Limb (tissue), 2 donors: ENCODE data around the gene VPREB1.
A peak's percentile ranks its signal among the peaks of the same experiment; 100 is the strongest.
"Not testable (repeated sequence)": the region's sequence is repeated elsewhere in the genome, so short reads cannot be mapped to it uniquely, and the experiment has no call there.

Source experiments
- DNase-seq, 2 donors: peaks; one replicate each; pipeline ENCODE4 v3.0.0-alpha.2; 2016; ENCODE audit errors: extremely low spot score in 2 of 2

Gene VPREB1

GRCh38 chr22:22244316-22245250 lies at the start of gene VPREB1:
TSS of gene VPREB1 (plus strand) at chr22:22244786. CDS start at chr22:22244814, 28 bp downstream.
- DNase-seq = no peak

- DNase-seq = no peak
Measured at GRCh38 chr22:22194931-22195264, 49.7 kb upstream of the VPREB1 start.

- peak in 1 of 2 donors; percentile 58 for DNase-seq
Measured at GRCh38 chr22:22195265-22196017, 49.1 kb upstream of the VPREB1 start.

GRCh38 chr22:22196018-22196533 lies 48.5 kb upstream of the VPREB1 start:
- DNase-seq = no peak

GRCh38 chr22:22196833-22197477 lies 47.6 kb upstream of the VPREB1 start:
- DNase-seq = no peak

GRCh38 chr22:22197993-22198402 lies 46.6 kb upstream of the VPREB1 start:
- no peak for DNase-seq

GRCh38 chr22:22198751-22199150 lies 45.8 kb upstream of the VPREB1 start:
- DNase-seq = no peak

GRCh38 chr22:22199634-22200033 lies 45.0 kb upstream of the VPREB1 start:
- no peak for DNase-seq

- no peak for DNase-seq
Measured at GRCh38 chr22:22200569-22201184, 43.9 kb upstream of the VPREB1 start.

GRCh38 chr22:22201185-22201929 lies 43.2 kb upstream of the VPREB1 start:
- peak; percentile 32 to 62 for DNase-seq

- no peak for DNase-seq
Measured at GRCh38 chr22:22201930-22202343, 42.6 kb upstream of the VPREB1 start.

- DNase-seq = no peak
Measured at GRCh38 chr22:22203048-22203971, 41.3 kb upstream of the VPREB1 start.

GRCh38 chr22:22207845-22208564 lies 36.6 kb upstream of the VPREB1 start:
- DNase-seq = peak in 1 of 2 donors; percentile 68

- no peak for DNase-seq
Measured at GRCh38 chr22:22208652-22209051, 35.9 kb upstream of the VPREB1 start.

- not testable (repeated sequence) for DNase-seq
Measured at GRCh38 chr22:22209080-22209640, 35.4 kb upstream of the VPREB1 start.

GRCh38 chr22:22210375-22210774 lies 34.2 kb upstream of the VPREB1 start:
- DNase-seq = no peak

- DNase-seq = no peak
Measured at GRCh38 chr22:22210889-22211833, 33.4 kb upstream of the VPREB1 start.
